ENCODE measurements around the gene CAMK1G.

DNA sequence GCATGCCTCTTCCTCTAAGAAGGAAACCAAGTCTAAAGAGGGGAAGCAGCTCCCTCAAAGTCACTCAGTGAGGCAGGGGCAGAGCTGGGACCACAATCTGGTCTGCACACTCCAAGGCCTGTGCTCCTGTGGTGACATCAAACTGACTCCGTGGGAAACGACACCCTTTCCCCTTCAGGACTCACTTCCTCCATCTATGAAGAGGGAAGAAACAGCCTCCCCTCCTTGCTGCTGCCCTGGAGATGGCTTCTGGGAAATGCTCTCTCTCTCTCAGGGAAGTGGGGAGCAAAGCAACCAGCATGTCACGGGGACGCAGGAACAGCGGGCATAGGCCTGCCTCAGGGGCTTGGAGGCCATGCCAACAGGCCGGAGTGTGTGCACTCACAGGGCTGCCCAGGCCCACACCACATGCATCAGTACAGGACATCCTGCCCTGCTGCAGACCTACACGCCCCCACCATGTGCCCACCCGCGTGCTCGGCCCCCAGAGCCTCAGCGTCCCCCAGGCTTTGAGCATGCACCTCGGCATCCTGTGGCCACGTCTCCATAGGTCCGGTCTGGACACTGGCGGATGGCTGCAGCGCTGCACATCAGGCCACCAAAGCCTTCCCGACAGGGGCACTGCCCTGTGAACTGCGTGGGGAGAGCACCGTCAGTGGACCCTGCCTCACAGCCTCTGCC is 43.0 kb downstream of the CAMK1G start:
- TF ChIP-seq POLR2AphosphoS5 (IDR thresholded peaks at IDR 0.05) (no peak), EP300 (IDR thresholded peaks at IDR 0.05) (no peak)
